Measurements from ENCODE around the gene PDZD4.

The PDZD4 gene

GRCh38 chrX:153791104-153791852 lies 39.1 kb downstream of the PDZD4 start:
- DNase-seq (ENCODE audit: low read depth in 2 of 2, low spot score in 1 of 2) = no peak

- no peak for DNase-seq (ENCODE audit: low read depth in 2 of 2, low spot score in 1 of 2)
These were observed 40.7 kb downstream of the PDZD4 start for GRCh38 chrX:153789654-153790053.

GRCh38 chrX:153786669-153787068 lies 43.7 kb downstream of the PDZD4 start:
- no peak for DNase-seq (ENCODE audit: low read depth in 2 of 2, low spot score in 1 of 2)

GRCh38 chrX:153784325-153784967 lies 45.9 kb downstream of the PDZD4 start:
- no peak for DNase-seq (ENCODE audit: low read depth in 2 of 2, low spot score in 1 of 2)

- DNase-seq (ENCODE audit: low read depth in 2 of 2, low spot score in 1 of 2) = no peak
These were observed 46.8 kb downstream of the PDZD4 start for GRCh38 chrX:153783378-153784013.

- DNase-seq (ENCODE audit: low read depth in 2 of 2, low spot score in 1 of 2) = no peak
These were observed 47.5 kb downstream of the PDZD4 start for GRCh38 chrX:153782871-153783270.

- DNase-seq (ENCODE audit: low read depth in 2 of 2, low spot score in 1 of 2) = no peak
These were observed 48.0 kb downstream of the PDZD4 start for GRCh38 chrX:153782313-153782712.

- DNase-seq (ENCODE audit: low read depth in 2 of 2, low spot score in 1 of 2) = no peak
These were observed 48.8 kb downstream of the PDZD4 start for GRCh38 chrX:153781428-153782047.

GRCh38 chrX:153780678-153781427 lies 49.5 kb downstream of the PDZD4 start, which contains the start of gene SRPK3:
TSS of gene SRPK3 (plus strand) at chrX:153781041. CDS start at chrX:153781087, 46 bp downstream.
- no peak for DNase-seq (ENCODE audit: low read depth in 2 of 2, low spot score in 1 of 2)

GRCh38 chrX:153779891-153780677 lies 50.3 kb downstream of the PDZD4 start:
- DNase-seq (ENCODE audit: low read depth in 2 of 2, low spot score in 1 of 2) = no peak

- DNase-seq (ENCODE audit: low read depth in 2 of 2, low spot score in 1 of 2) = no peak
These were observed 51.7 kb downstream of the PDZD4 start for GRCh38 chrX:153778684-153779101.

- DNase-seq (ENCODE audit: low read depth in 2 of 2, low spot score in 1 of 2) = no peak
These were observed 52.2 kb downstream of the PDZD4 start for GRCh38 chrX:153778181-153778580.

- no peak for DNase-seq (ENCODE audit: low read depth in 2 of 2, low spot score in 1 of 2)
These were observed 52.9 kb downstream of the PDZD4 start for GRCh38 chrX:153777261-153778090.

GRCh38 chrX:153776611-153777045 lies 53.7 kb downstream of the PDZD4 start:
- DNase-seq (ENCODE audit: low read depth in 2 of 2, low spot score in 1 of 2) = no peak

- no peak for DNase-seq (ENCODE audit: low read depth in 2 of 2, low spot score in 1 of 2)
These were observed 54.2 kb downstream of the PDZD4 start for GRCh38 chrX:153776120-153776599.

GRCh38 chrX:153775293-153776119 lies 54.8 kb downstream of the PDZD4 start:
- no peak for DNase-seq (ENCODE audit: low read depth in 2 of 2, low spot score in 1 of 2)

GRCh38 chrX:153774576-153775292 lies 55.6 kb downstream of the PDZD4 start:
- DNase-seq (ENCODE audit: low read depth in 2 of 2, low spot score in 1 of 2) = no peak
